Tibial nerve (tissue), 4 donors: Measurements from ENCODE around the gene TAPT1.

Experiments
- EP300 ChIP-seq, 2 donors: sonication (generic); formaldehyde crosslinking; IDR thresholded peaks; one replicate each; pipeline ENCODE4 v1.6.1; 2017; ENCODE audit warnings: antibody characterized with exemption in 2 of 2, mild to moderate bottlenecking in 1 of 2
- POLR2A ChIP-seq, 2 donors: fragments of 450-650 bp; IDR thresholded peaks; one replicate each; pipeline ENCODE4 v1.6.1; 2017; ENCODE audit warnings: antibody characterized with exemption in 2 of 2, mild to moderate bottlenecking in 2 of 2, moderate library complexity in 2 of 2
- TF ChIP-seq, protein P1 (sequence below), 5 experiments: fragments of 200-600 bp in 3 of 5; fragments of 450-650 bp in 2 of 5; sonication (generic) in 3 of 5; IDR thresholded peaks; one replicate each; pipeline ENCODE4 v1.5.1; 2016 to 2019; ENCODE audit warnings: antibody characterized with exemption in 5 of 5, mild to moderate bottlenecking in 3 of 5, moderate library complexity in 2 of 5

DNA sequence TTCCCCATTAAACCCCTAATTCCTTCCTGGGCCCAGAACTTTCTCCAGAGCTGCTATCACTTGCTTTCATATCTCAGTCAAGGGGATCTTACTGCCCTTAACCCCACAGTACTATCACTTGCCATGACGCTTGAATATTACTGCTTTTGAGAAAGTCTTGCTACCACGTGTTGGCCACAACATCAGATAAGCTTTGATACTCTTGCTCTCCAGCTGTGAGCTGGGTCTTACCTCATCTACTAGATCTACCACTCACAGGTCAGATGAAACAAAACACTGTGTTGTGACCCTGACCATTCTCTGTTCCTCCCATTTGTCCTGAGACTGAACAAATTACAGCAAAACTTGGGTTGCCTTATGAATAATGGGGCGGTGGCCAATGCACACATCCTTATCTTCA, 12.1 kb upstream of the TAPT1 start:
- TF ChIP-seq, protein P1, sequence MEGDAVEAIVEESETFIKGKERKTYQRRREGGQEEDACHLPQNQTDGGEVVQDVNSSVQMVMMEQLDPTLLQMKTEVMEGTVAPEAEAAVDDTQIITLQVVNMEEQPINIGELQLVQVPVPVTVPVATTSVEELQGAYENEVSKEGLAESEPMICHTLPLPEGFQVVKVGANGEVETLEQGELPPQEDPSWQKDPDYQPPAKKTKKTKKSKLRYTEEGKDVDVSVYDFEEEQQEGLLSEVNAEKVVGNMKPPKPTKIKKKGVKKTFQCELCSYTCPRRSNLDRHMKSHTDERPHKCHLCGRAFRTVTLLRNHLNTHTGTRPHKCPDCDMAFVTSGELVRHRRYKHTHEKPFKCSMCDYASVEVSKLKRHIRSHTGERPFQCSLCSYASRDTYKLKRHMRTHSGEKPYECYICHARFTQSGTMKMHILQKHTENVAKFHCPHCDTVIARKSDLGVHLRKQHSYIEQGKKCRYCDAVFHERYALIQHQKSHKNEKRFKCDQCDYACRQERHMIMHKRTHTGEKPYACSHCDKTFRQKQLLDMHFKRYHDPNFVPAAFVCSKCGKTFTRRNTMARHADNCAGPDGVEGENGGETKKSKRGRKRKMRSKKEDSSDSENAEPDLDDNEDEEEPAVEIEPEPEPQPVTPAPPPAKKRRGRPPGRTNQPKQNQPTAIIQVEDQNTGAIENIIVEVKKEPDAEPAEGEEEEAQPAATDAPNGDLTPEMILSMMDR (IDR thresholded peaks at IDR 0.05), result no peak
- TF ChIP-seq EP300 (IDR thresholded peaks at IDR 0.05), result no peak
- no peak for TF ChIP-seq POLR2A (IDR thresholded peaks at IDR 0.05)
